ENCODE measurements around the gene PSPH.
"Not testable (repeated sequence)": the region's sequence is repeated elsewhere in the genome, so short reads cannot be mapped to it uniquely, and the experiment has no call there.

Gene PSPH

GRCh38 chr7:56091591-56091990 lies 40.3 kb upstream of the PSPH start:
- no peaks in the 10 kb centered on the region for H3K27me3 ChIP-seq
- no peaks in the 10 kb centered on the region for H3K36me3 ChIP-seq
- H3K27ac ChIP-seq = no peak overlapping the region
- no peaks in the 10 kb centered on the region for H3K9me3 ChIP-seq
- no peaks in the 10 kb centered on the region for H3K4me1 ChIP-seq (ENCODE audit: control insufficient read depth in 1 of 2, insufficient read depth in 1 of 2, low read depth in 1 of 2, low read length in 1 of 2)
- TF ChIP-seq CTCF (IDR thresholded peaks at IDR 0.05) = no peak
- H3K4me3 ChIP-seq (ENCODE audit: low read depth in 1 of 2, low read length in 1 of 2) = no peak overlapping the region

- no peak overlapping the region for H3K4me3 ChIP-seq (ENCODE audit: low read depth in 1 of 2, low read length in 1 of 2)
- no peaks in the 10 kb centered on the region for H3K27me3 ChIP-seq
- no peak overlapping the region for H3K27ac ChIP-seq
- H3K4me1 ChIP-seq (ENCODE audit: control insufficient read depth in 1 of 2, insufficient read depth in 1 of 2, low read depth in 1 of 2, low read length in 1 of 2) = no peaks in the 10 kb centered on the region
- TF ChIP-seq CTCF (IDR thresholded peaks at IDR 0.05) = no peak
- no peaks in the 10 kb centered on the region for H3K9me3 ChIP-seq
- H3K36me3 ChIP-seq = no peaks in the 10 kb centered on the region
These were observed 36.2 kb upstream of the PSPH start for GRCh38 chr7:56087445-56087844.

- H3K9me3 ChIP-seq = no peaks in the 10 kb centered on the region
- TF ChIP-seq CTCF (IDR thresholded peaks at IDR 0.05) = no peak
- H3K4me3 ChIP-seq (ENCODE audit: low read depth in 1 of 2, low read length in 1 of 2) = no peak overlapping the region
- H3K4me1 ChIP-seq (ENCODE audit: control insufficient read depth in 1 of 2, insufficient read depth in 1 of 2, low read depth in 1 of 2, low read length in 1 of 2) = no peaks in the 10 kb centered on the region
- H3K36me3 ChIP-seq = peaks cover 4% of the 10 kb centered on the region
- H3K27me3 ChIP-seq = no peaks in the 10 kb centered on the region
- no peak overlapping the region for H3K27ac ChIP-seq
These were observed 35.5 kb upstream of the PSPH start for GRCh38 chr7:56086761-56087160.

- no peaks in the 10 kb centered on the region for H3K27me3 ChIP-seq
- H3K27ac ChIP-seq = no peak overlapping the region
- H3K4me3 ChIP-seq (ENCODE audit: low read depth in 1 of 2, low read length in 1 of 2) = no peak overlapping the region
- peaks cover 23% of the 10 kb centered on the region for H3K36me3 ChIP-seq
- H3K4me1 ChIP-seq (ENCODE audit: control insufficient read depth in 1 of 2, insufficient read depth in 1 of 2, low read depth in 1 of 2, low read length in 1 of 2) = no peaks in the 10 kb centered on the region
- H3K9me3 ChIP-seq = no peaks in the 10 kb centered on the region
- no peak for TF ChIP-seq CTCF (IDR thresholded peaks at IDR 0.05)
These were observed 32.0 kb upstream of the PSPH start for GRCh38 chr7:56083150-56083785.

- Histone ChIP-seq H3K4me3 (ENCODE audit: low read depth in 1 of 2, low read length in 1 of 2) (no peak overlapping the region), H3K9me3 (no peaks in the 10 kb centered on the region), H3K27me3 (no peaks in the 10 kb centered on the region), H3K36me3 (peaks cover 30% of the 10 kb centered on the region), H3K4me1 (ENCODE audit: control insufficient read depth in 1 of 2, insufficient read depth in 1 of 2, low read depth in 1 of 2, low read length in 1 of 2) (no peaks in the 10 kb centered on the region), H3K27ac (no peak overlapping the region)
- TF ChIP-seq CTCF (IDR thresholded peaks at IDR 0.05) = no peak
These were observed 30.5 kb upstream of the PSPH start for GRCh38 chr7:56081626-56082340.

- H3K36me3 ChIP-seq = peaks cover 30% of the 10 kb centered on the region
- H3K27me3 ChIP-seq; H3K27ac ChIP-seq; H3K9me3 ChIP-seq; H3K4me1 ChIP-seq (ENCODE audit: control insufficient read depth in 1 of 2, insufficient read depth in 1 of 2, low read depth in 1 of 2, low read length in 1 of 2); H3K4me3 ChIP-seq (ENCODE audit: low read depth in 1 of 2, low read length in 1 of 2): not testable (repeated sequence)
These were observed 29.6 kb upstream of the PSPH start for GRCh38 chr7:56080726-56081435.
